Gastrocnemius medialis (tissue), 4 donors: Measurements from ENCODE around the gene SMAD3. TPM values are rescaled to one million over a fixed set of nuclear protein-coding genes. Genes with fewer than 3 reads are reported as not detected.

ENCODE experiments used
- ATAC-seq, 2 donors: fragments of 150-250 bp; one replicate each; pipeline ENCODE4 v1.9.1; 2016
- DNase-seq, 2 donors: peaks; one replicate each; pipeline ENCODE4 v3.0.0-alpha.2; 2019
- H3K27ac ChIP-seq, 4 donors: fragments of 200-600 bp; sonication (generic); 1 replicate in 1 of 4; 2 replicates in 3 of 4; pipeline ENCODE4 v1.5.1; 2016 to 2018; ENCODE audit warnings: mild to moderate bottlenecking in 2 of 4, moderate library complexity in 1 of 4
- H3K27me3 ChIP-seq, 3 donors: fragments of 200-600 bp; sonication (generic) in 2 of 3; 1 replicate in 1 of 3; 2 replicates in 2 of 3; pipeline versions ENCODE4 v1.5.1 to v1.6.0; 2016 to 2019; ENCODE audit warnings: mild to moderate bottlenecking in 1 of 3, moderate library complexity in 1 of 3
- H3K36me3 ChIP-seq, 2 donors: fragments of 200-600 bp; sonication (generic) in 1 of 2; one replicate each; pipeline ENCODE4 v1.5.1; 2017 to 2018
- H3K4me1 ChIP-seq, 2 donors: fragments of 200-600 bp; sonication (generic) in 1 of 2; one replicate each; pipeline ENCODE4 v1.5.1; 2016 to 2017; ENCODE audit warnings: mild to moderate bottlenecking in 2 of 2
- H3K4me3 ChIP-seq, 4 donors: fragments of 200-600 bp; sonication (generic) in 3 of 4; 1 replicate in 1 of 4; 2 replicates in 3 of 4; pipeline ENCODE4 v1.5.1; 2016 to 2019; ENCODE audit warnings: mild to moderate bottlenecking in 2 of 4
- H3K9me3 ChIP-seq, 3 donors: fragments of 200-600 bp; sonication (generic) in 2 of 3; 1 replicate in 1 of 3; 2 replicates in 2 of 3; pipeline ENCODE4 v1.5.1; 2016 to 2019
- CTCF ChIP-seq, 5 experiments: fragments of 450-650 bp in 3 of 5; fragments of 200-600 bp in 2 of 5; sonication (generic) in 2 of 5; IDR thresholded peaks in 4 of 5; conservative IDR thresholded peaks in 1 of 5; 1 replicate in 4 of 5; 2 replicates in 1 of 5; pipeline ENCODE4 v1.5.1; 2016 to 2019; ENCODE audit warnings: antibody characterized with exemption in 5 of 5, mild to moderate bottlenecking in 3 of 5, moderate library complexity in 3 of 5
- POLR2A ChIP-seq, 2 donors: fragments of 450-650 bp; IDR thresholded peaks; one replicate each; pipeline ENCODE4 v1.6.1; 2017; ENCODE audit warnings: antibody characterized with exemption in 2 of 2, mild to moderate bottlenecking in 2 of 2, moderate library complexity in 2 of 2
- in situ Hi-C, 4 donors: fragments of 200-750 bp; cut with MboI; loops; one replicate each; pipeline versions ENCODE4 v1.15.0 to v1.8.0; 2017; ENCODE audit warnings: low sequenced_read_pairs in 4 of 4
- intact Hi-C: fragments of 100-400 bp; cut with DNase I; formaldehyde crosslinking; loops from one replicate; pipeline ENCODE4 v1.15.1; 2023; ENCODE audit warnings: low total_unique reads
- total RNA-seq, 4 donors: library from RNA; depleted of rRNA; stranded (reverse); fragments of >200 nt; gene quantifications; one replicate each; pipeline versions ENCODE4 v1.1.0 to v1.2.3, GENCODE V29; 2016

Gene SMAD3
- total RNA-seq, 4 donors from 2014 or later, result 15.9 to 61.7 (median 26.3) TPM

- no peaks in the 10 kb centered on the region for H3K36me3 ChIP-seq
- H3K9me3 ChIP-seq, result no peaks in the 10 kb centered on the region
- ATAC-seq (no peak), DNase-seq (no peak)
- peaks cover 93 to 95% of the 10 kb centered on the region in 2 donors for H3K4me1 ChIP-seq
- intact Hi-C loops (loop anchor here (5.0 kb wide), 1 partner anchor 107 kb away; the partner anchor contains the start of genes AAGAB and IQCH), in situ Hi-C loops (loop anchor here in 1 of 4 donors (25.0 kb wide), 1 partner anchor 92 kb away; no protein-coding TSS in a partner anchor)
- TF ChIP-seq POLR2A (IDR thresholded peaks at IDR 0.05) (no peak), CTCF (IDR thresholded peaks at IDR 0.05 in 4 of 5, conservative IDR thresholded peaks at IDR 0.05 in 1 of 5) (no peak)
- H3K27me3 ChIP-seq, result no peaks in the 10 kb centered on the region
- peak overlapping the region; percentile 77 to 81 (median 80) for H3K27ac ChIP-seq
- H3K4me3 ChIP-seq, result no peak overlapping the region
Observed at GRCh38 chr15:67145710-67146109, 80.3 kb downstream of the SMAD3 start.

GRCh38 chr15:67146234-67146633 lies 80.8 kb downstream of the SMAD3 start:
- no peaks in the 10 kb centered on the region for H3K36me3 ChIP-seq
- ATAC-seq (peak in 1 of 2 donors; percentile 9), DNase-seq (peak in 1 of 2 donors; percentile 48)
- no peak overlapping the region for H3K4me3 ChIP-seq
- H3K9me3 ChIP-seq, result no peaks in the 10 kb centered on the region
- in situ Hi-C loops (loop anchor here in 1 of 4 donors (25.0 kb wide), 1 partner anchor 91 kb away; no protein-coding TSS in a partner anchor), intact Hi-C loops (loop anchor here (5.0 kb wide), 1 partner anchor 106 kb away; the partner anchor contains the start of genes AAGAB and IQCH)
- peaks cover 92 to 95% of the 10 kb centered on the region in 2 donors for H3K4me1 ChIP-seq
- TF ChIP-seq POLR2A (IDR thresholded peaks at IDR 0.05) (no peak), CTCF (IDR thresholded peaks at IDR 0.05 in 4 of 5, conservative IDR thresholded peaks at IDR 0.05 in 1 of 5) (no peak)
- peak overlapping the region; percentile 77 to 81 (median 80) for H3K27ac ChIP-seq
- no peaks in the 10 kb centered on the region for H3K27me3 ChIP-seq

- TF ChIP-seq POLR2A (IDR thresholded peaks at IDR 0.05) (peak in 1 of 2 donors; percentile 14), CTCF (IDR thresholded peaks at IDR 0.05 in 4 of 5, conservative IDR thresholded peaks at IDR 0.05 in 1 of 5) (no peak)
- no peaks in the 10 kb centered on the region for H3K36me3 ChIP-seq
- in situ Hi-C loops, result loop anchor here in 1 of 4 donors (25.0 kb wide), 1 partner anchor 90 kb away; no protein-coding TSS in a partner anchor
- DNase-seq (no peak), ATAC-seq (peak; percentile 19)
- intact Hi-C loops, result loop anchor here (5.0 kb wide), 1 partner anchor 105 kb away; the partner anchor contains the start of genes AAGAB and IQCH
- no peak overlapping the region for H3K4me3 ChIP-seq
- peaks cover 85 to 89% of the 10 kb centered on the region in 2 donors for H3K4me1 ChIP-seq
- no peaks in the 10 kb centered on the region for H3K27me3 ChIP-seq
- peak overlapping the region; percentile 77 to 81 (median 80) for H3K27ac ChIP-seq
- H3K9me3 ChIP-seq, result no peaks in the 10 kb centered on the region
Observed at GRCh38 chr15:67146875-67147381, 81.5 kb downstream of the SMAD3 start.

GRCh38 chr15:67147396-67147949 lies 82.1 kb downstream of the SMAD3 start:
- no peak for ATAC-seq
- Histone ChIP-seq H3K4me3 (no peak overlapping the region), H3K9me3 (no peaks in the 10 kb centered on the region), H3K36me3 (no peaks in the 10 kb centered on the region), H3K4me1 (peaks cover 80 to 86% of the 10 kb centered on the region in 2 donors), H3K27me3 (no peaks in the 10 kb centered on the region), H3K27ac (peak overlapping the region; percentile 77 to 81 (median 80))
- intact Hi-C loops (loop anchor here (5.0 kb wide), 1 partner anchor 105 kb away; the partner anchor contains the start of genes AAGAB and IQCH), in situ Hi-C loops (loop anchor here in 1 of 4 donors (25.0 kb wide), 1 partner anchor 90 kb away; no protein-coding TSS in a partner anchor)
- DNase-seq, result no peak
- TF ChIP-seq CTCF (IDR thresholded peaks at IDR 0.05 in 4 of 5, conservative IDR thresholded peaks at IDR 0.05 in 1 of 5) (no peak), POLR2A (IDR thresholded peaks at IDR 0.05) (no peak)
